ENCODE data around the gene FABP6. TPM values are rescaled to one million over a fixed set of nuclear protein-coding genes. Genes with fewer than 3 reads are reported as not detected.

Gene FABP6
- total RNA-seq, 1 experiment from 2014 or later, result 5.2 TPM

- WGBS (ENCODE audit: extremely low coverage, insufficient read length, low lambda C conversion rate), result no CpG with 5 or more reads among the region's 16 CpGs
- no peak overlapping the region for H3K18ac ChIP-seq (ENCODE audit: insufficient read length, low read depth, low read length)
- Mint-ChIP-seq H3K27ac (peak overlapping the region; percentile 86 to 92 (median 88)), H3K4me1 (peaks cover 59 to 70% of the 10 kb centered on the region in 2 experiments), H3K36me3 (ENCODE audit: insufficient read depth in 1 of 3, low read depth in 3 of 3) (peaks cover 24 to 27% (median 27%) of the 10 kb centered on the region in 3 experiments; a peak in 6 of 7 replicates), H3K4me3 (no peak overlapping the region; a peak in 1 of 5 replicates), H3K9me3 (no peaks in the 10 kb centered on the region), H3K27me3 (ENCODE audit: low read depth) (no peaks in the 10 kb centered on the region)
- H3K27me3 ChIP-seq (ENCODE audit: insufficient read depth, low read length), result no peaks in the 10 kb centered on the region
- H3K79me2 ChIP-seq (ENCODE audit: insufficient read depth, low read length), result no peaks in the 10 kb centered on the region
- H2BK20ac ChIP-seq (ENCODE audit: low read depth, low read length, poor library complexity, severe bottlenecking), result no peak overlapping the region
- H2AFZ ChIP-seq (ENCODE audit: low read length), result no peak overlapping the region
- no peak overlapping the region for H3K56ac ChIP-seq (ENCODE audit: insufficient read length, low read depth, low read length)
- no peak overlapping the region for H4K5ac ChIP-seq (ENCODE audit: insufficient read length, low read depth, low read length)
- no peak overlapping the region for H3T11ph ChIP-seq (ENCODE audit: low read length)
- H3K23ac ChIP-seq (ENCODE audit: insufficient read length, low read depth, low read length), result no peak overlapping the region
- H2BK12ac ChIP-seq (ENCODE audit: insufficient read length, low read depth, low read length), result no peak overlapping the region
- TF ChIP-seq CTCF (conservative IDR thresholded peaks at IDR 0.05), result no peak
- no peak overlapping the region for H3K9ac ChIP-seq (ENCODE audit: extremely low read depth, insufficient read length, low read length)
- H3K14ac ChIP-seq (ENCODE audit: insufficient read depth, low read length), result no peak overlapping the region
- DNase-seq, result no peak
- no peak overlapping the region for H2BK120ac ChIP-seq (ENCODE audit: low read depth, low read length, poor library complexity, severe bottlenecking)
- H4K8ac ChIP-seq (replicated peaks; ENCODE audit: insufficient read length, low read depth, low read length), result no peak overlapping the region
- no peak overlapping the region for H2AK5ac ChIP-seq (ENCODE audit: insufficient read length, low read length)
- no peaks in the 10 kb centered on the region for H4K20me1 ChIP-seq (ENCODE audit: control insufficient read depth, insufficient read depth, insufficient read length)
- H3K79me1 ChIP-seq (ENCODE audit: insufficient read depth, low read depth, low read length, poor library complexity, severe bottlenecking), result peaks cover 2% of the 10 kb centered on the region
- H3K27ac ChIP-seq (ENCODE audit: insufficient read length, low read depth, low read length), result no peak overlapping the region
- H3K9me3 ChIP-seq (ENCODE audit: control insufficient read depth, low read depth, low read length), result no peaks in the 10 kb centered on the region
- no peak overlapping the region for H3K4me2 ChIP-seq (ENCODE audit: insufficient read depth, insufficient read length, low read length)
- H3K4ac ChIP-seq (ENCODE audit: low read depth, low read length), result no peak overlapping the region
- H4K91ac ChIP-seq (ENCODE audit: insufficient read length, low read depth, low read length), result no peak overlapping the region
- peaks cover 6% of the 10 kb centered on the region; the same call in 1 of the 2 replicates for H3K4me1 ChIP-seq (ENCODE audit: insufficient read depth, low read length)
- H2BK5ac ChIP-seq (ENCODE audit: insufficient read length, low read length), result no peak overlapping the region
- no peaks in the 10 kb centered on the region for H3K23me2 ChIP-seq (ENCODE audit: insufficient read length, low read depth, low read length, poor library complexity, severe bottlenecking)
- H2BK15ac ChIP-seq (ENCODE audit: low read depth, low read length), result no peak overlapping the region
Observed at GRCh38 chr5:160262151-160263074, 33.1 kb downstream of the FABP6 start.

Data from H9 (cell line).